Measurements from ENCODE around the gene LRRN3.

Gene LRRN3

DNA sequence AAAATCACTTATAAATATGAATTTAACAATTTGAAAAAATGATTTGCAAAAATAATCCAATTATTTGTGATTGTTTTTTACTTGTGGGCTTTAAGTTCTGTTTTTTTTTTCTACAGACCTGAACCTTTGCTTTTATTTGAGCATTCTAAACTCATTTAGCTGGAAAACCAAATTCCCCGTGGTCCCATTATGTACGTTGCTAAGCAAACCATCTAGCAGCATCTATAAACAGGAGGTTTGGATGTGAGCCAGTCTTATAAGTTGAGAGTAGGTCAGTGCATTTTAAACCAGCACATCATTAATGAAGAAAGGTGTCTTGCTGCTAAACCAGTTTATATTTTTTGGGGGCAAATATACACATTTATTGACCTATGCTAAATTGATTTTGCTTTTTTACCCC is 77.3 kb downstream of the LRRN3 start:
- no peak for DNase-seq (ENCODE audit: low read depth, low spot score)

- DNase-seq (ENCODE audit: low read depth, low spot score) = no peak
These were observed 81.8 kb downstream of the LRRN3 start for GRCh38 chr7:111172564-111173257.

DNA sequence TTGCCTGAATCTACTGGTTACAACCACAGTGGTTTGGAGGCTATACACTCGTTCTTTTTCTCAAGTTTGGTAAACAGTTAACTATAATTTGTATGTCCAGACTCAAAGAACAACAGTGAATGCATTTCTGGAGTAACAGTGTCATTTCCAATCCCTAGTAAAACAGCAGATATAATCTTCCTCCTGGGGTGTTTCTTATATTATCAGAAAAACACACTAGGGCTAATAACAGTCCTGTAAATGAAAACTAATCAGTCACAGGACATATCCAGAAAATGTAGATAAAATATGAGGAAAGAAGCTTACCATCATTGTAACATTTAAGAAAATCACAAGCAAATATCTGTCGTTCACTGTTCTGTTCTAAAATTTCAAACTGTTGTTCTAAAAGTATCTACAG is 82.6 kb downstream of the LRRN3 start:
- DNase-seq (ENCODE audit: low read depth, low spot score) = no peak

GRCh38 chr7:111173990-111174389 is 83.1 kb downstream of the LRRN3 start:
- no peak for DNase-seq (ENCODE audit: low read depth, low spot score)

GRCh38 chr7:111174510-111174909 is 83.6 kb downstream of the LRRN3 start:
- DNase-seq (ENCODE audit: low read depth, low spot score) = no peak

Measured in ELF-1 (cell line).